HG02943 (cell line): ENCODE results near the gene KRT80.
"Not testable (repeated sequence)": the region's sequence is repeated elsewhere in the genome, so short reads cannot be mapped to it uniquely, and the experiment has no call there.

Experiments
- ATAC-seq: cut with Tn5 transposase; IDR thresholded peaks from one replicate; pipeline ENCODE4 v1.9.1; 2021; ENCODE audit warnings: mild to moderate bottlenecking, low read depth, moderate library complexity; ENCODE audit not compliant: unreplicated experiment

KRT80 gene

DNA sequence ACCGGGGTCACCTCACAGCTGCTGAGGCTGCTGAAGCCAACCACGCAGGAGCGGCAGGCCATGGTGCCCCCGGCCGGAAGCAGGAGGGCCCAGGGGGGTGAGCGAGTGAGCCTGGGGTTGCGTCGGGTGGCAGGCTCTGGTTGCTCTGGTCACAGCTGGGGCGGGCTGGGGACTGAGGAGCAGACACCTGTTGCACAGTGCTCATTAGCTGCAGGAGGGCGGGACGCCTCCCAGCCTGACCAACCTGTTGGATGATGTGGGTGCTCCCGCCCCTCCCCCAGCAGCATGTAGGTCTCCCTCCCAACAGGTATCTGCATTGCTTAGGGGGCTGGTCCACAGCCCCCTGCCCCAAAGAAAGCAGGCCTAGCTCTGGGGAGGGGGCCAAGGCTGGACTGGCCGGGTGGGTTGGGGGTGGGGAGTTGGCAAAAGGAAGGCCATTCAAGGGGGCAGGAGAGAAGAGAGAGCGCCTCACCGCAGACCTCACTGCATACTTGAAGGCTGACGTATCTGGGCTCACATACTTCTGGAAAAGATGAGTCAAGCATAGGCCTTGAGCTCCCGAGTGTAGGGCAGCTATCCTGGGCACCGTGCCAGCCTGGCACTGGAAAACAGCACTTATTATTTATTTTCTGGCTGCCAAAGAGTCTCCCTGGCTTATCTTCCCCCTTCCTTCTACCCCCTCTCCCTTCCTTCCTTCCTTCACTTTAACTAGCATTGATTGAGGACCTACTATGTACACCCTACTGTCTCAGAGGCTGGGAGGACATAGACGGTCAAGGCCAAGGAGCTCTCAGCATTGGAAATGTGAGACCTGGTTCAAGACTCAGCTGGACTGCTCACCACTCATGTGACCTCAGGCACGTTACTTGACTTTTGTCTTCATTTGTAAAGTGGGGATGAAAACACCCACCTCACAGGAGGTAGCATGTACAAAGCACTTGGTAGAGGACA, at the start of gene KRT80:
Gene KRT80, minus strand, starts transcription at position 174 of the 951 bp plus-strand sequence. Its CDS starts 112 bp downstream, at position 62.
- no peak for ATAC-seq

DNA sequence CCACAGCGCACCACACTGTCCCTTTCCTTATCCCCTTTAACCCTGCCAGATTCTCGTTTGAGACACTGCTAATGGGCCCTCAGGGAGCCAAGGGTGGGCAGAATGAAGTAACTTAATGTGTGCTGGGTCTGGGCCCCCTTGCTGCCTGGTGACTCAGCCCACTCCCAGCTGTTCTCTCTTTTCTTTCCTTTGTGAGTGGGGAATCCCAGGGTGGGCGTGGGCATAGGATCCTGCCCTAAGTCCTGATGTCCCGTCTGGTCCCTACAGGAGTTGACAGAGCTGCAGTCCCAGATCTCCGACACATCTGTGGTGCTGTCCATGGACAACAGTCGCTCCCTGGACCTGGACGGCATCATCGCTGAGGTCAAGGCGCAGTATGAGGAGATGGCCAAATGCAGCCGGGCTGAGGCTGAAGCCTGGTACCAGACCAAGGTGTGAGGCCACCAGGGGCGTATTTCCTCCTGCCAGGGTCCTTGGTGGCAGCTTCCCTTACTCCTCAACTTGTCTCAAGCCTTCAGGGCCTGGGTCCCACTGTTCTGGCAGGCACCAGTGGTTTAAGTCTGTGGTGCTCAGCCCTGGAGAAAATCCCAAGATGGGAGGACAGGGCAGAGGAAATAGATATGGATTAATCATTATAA, 49.5 kb upstream of the KRT80 start:
- no peak for ATAC-seq

DNA sequence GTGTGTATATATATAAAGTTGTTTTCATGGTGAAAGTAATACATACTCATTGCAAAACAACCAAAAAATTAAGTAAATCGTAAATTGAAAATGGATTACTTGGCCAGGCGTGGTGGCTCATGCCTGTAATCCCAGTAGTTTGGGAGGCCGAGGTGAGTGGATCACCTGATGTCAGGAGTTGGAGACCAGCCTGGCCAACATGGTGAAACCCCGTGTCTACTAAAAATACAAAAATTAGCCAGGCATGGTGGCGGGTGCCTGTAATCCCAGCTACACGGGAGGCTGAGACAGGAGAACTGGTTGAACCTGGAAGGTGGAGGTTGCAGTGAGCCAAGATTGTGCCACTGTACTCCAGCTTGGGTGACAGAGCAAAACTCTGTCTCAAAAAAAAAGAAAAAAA, 48.4 kb upstream of the KRT80 start:
- not testable (repeated sequence) for ATAC-seq

DNA sequence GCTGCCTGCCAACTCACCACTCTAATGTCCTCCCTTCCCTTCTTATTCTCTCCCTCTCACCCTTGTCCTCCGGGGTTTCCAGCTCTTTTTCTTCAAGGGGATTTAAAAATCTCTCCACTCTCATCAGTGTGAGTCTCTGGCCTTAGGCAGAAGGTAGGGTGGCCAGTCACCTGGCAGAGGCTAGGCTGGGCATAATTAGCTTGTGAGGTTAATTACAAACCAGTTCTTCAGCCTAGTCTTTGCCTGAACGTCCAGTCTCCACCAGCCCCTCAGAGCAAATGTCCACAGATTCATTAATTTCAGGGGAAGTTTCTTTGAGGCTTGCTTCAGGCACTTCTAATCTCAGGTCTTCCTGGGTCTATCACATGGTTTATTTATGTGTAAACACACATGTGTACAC, 48.0 kb upstream of the KRT80 start:
- ATAC-seq, result no peak

DNA sequence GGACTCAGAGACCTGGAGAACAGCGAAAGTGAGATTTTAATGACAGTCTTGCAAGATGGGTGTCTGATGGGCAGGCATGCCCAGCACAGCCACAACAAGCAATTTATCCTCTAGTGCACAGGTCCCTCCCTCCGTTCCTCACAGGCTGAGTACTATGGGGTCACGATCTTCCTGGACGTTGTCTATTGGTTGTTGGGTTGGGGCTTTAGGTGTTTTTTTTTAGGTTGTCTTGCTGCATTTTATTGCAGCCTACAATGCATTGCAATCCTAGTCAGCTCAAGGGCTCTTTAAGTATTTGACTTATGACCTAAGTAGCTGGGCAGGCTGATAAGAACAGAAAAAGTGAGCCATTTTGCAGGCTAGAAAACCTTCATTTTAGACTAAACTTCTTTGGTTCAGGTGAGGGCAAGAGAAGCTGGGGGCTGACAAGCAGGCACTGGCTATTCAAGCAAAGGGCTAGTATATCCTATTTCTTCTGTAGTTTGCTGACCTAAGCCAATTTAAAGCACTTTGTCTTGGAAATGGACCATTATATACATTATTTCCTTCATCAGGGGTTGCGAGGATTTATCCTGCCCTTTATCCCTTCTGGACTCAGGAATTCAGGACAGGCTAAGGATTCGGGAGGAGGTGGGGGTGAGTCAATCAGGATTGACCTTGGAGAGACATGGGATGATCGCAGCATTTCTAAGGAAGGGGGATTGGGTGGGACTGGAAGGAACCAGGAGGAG, 47.3 kb upstream of the KRT80 start:
- no peak for ATAC-seq

DNA sequence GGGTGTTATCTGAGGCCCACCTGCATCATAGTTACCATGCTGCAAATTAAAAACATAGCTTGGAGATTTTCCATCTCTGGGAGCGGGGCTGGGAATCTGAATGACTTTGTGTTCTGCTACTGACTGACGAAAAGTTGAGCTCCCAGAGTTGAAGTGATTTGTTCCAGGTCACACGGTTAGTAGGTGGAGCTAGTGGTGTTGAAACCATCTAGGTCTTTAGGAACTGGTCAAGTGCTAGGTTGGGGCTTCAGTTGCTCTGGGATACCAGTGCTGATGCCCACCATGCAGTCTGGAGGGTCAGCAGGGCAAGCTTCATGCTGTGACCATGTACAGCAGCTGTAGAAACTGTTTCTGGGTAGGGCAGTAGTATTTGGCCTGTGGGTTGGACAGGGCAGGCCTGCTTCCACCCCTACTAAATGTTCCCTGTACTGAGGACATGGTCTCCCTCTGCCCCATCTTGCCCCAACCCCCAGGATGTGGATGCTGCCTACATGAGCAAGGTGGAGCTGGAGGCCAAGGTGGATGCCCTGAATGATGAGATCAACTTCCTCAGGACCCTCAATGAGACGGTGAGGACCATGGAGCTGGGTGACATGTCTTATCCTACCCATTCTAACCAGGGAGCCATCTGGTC, 46.5 kb upstream of the KRT80 start:
- ATAC-seq, result no peak

DNA sequence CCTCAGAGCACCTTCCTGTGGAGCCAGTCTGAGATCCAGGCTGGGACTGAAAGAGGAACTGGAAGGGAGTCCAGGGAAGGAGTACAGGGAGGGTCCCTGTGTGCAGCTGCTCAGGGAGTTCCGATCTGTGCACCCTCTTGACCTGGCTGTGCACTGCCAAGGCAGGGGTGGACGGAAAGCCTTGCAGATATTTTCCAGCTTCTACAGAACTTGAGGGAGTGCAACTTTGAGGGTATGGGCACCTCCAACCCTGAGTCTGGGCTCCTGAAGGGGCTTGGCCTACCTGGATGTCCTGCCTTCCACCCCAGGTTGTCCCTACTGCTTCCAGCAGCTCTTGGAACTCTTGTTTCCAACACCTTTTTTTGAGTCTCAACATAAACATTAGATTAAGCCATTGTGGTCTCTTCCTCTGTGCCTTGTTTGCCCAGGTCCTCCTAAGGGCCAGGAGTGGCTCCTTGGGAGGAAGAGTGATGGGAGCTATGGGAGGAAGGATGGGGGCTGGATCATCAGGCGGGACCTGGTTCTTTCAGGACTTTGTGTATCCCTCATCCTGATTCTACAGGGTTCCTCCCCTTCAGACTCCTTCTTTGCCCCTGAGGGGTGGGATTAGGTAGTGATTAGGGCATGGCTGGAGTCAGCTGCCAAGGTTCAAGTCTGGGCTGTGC, 44.7 kb upstream of the KRT80 start:
- no peak for ATAC-seq

DNA sequence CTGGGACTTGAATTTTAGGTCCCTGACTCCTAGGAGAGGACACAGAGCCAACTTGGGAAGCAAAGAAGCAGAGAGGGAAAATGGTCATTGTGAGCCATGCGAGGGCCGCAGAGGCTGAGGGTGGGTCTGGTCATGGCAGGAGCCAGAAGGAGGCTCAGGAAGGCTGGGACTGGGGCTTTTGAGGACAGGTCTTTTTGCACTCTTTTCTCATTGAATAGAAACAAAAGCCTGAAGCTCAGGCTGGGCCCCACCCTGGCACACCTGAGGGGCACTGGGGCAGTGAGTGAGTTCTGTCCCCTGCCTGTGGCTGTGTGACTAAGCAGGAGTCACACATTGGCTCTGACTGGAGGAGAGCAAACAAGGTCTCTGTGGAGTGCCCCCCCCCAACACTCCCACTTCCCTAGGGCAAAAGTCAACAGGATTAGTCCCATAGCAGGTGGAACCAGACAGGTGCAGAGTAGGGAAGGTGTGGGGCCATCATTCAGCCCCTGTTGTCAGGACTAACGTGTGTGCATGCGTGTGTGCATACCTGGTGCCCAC, 44.1 kb upstream of the KRT80 start:
- no peak for ATAC-seq

DNA sequence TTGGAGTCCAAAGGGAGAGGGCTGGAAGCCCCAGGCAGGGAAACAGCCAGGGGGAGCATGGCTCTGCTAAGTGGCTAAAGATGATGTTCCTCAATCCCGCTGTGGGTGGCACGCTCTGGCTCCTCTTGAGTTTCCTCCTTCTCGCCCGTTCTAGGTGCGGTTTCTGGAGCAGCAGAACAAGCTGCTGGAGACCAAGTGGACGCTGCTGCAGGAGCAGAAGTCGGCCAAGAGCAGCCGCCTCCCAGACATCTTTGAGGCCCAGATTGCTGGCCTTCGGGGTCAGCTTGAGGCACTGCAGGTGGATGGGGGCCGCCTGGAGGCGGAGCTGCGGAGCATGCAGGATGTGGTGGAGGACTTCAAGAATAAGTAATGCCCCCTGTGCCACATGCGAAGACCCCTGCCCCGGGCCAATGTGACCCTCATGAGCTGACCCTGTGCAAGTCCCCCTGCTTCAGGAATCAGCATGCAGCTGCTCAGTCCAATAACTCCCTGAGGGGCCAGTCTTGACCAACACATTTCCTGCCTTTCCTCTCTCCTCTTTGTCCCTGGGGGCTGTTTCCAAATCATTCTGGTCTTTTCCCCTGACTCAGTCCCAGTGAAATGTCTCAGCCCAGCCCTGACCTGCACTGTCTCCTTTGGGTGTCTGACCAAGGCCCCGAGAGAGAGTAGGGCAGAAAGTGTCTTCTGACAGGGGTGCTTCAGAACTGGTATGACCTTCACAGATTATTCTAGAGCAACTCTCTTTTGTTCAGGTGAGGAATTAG, 43.4 kb upstream of the KRT80 start:
- ATAC-seq, result no peak

DNA sequence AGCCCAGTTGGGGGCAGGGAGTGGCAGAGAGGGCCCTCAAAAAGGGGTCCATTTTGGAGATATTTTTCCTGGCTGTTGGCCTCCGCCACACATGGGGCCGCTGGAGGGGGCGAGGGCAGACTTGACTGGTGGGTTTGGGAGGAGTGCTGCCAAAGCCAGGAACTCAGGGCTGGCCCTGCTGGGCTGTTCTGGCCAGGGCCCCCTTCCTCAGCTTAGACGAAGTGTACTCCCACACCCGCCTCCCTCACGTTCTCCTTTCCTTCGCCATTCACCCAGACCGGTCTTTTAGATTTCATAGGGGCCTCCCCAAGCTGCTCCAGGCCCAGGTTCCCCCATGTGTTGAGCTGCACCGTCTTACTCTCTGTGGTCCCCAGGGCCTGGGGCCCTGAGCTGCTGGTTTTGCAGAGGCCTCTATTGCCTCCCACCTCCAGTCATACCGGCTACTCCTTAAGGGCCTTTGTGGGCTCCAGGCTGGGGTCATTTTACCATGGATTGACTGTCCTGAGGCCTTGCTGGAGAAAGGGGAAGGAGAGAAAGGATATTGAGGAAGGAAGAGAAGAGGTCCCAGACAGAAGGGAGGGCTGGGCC, 42.5 kb upstream of the KRT80 start:
- no peak for ATAC-seq

DNA sequence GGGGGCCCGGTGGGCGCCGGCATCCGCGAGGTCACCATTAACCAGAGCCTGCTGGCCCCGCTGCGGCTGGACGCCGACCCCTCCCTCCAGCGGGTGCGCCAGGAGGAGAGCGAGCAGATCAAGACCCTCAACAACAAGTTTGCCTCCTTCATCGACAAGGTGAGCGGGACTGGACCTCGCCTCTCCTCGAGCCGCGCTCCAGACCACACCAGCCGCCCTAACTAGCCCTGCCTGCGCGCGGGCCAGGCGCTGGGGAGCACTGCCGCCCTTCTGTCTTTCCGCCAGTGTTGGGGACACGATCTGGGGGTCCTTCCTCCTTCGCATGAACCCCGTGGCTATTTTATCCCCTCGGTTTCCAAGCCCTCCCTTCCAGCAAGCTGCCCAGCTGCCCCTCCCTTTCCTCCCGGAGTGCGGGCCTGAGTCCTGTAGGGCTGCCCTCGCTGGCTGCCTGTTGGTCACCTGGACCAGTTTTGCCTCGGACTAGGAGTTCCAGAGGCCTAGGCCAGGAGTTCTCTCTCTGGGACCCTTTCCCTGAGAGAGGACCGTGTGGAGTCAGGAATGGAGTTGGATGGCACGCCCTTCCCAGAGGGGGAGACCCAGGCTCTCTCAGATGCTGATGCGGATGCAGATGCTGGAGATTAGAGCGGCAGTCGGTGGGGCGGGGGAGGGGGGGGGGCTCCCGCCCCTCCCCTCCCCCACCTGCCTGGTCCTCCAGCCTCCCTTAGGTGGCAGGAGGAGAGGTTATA, 41.8 kb upstream of the KRT80 start:
- no peak for ATAC-seq

DNA sequence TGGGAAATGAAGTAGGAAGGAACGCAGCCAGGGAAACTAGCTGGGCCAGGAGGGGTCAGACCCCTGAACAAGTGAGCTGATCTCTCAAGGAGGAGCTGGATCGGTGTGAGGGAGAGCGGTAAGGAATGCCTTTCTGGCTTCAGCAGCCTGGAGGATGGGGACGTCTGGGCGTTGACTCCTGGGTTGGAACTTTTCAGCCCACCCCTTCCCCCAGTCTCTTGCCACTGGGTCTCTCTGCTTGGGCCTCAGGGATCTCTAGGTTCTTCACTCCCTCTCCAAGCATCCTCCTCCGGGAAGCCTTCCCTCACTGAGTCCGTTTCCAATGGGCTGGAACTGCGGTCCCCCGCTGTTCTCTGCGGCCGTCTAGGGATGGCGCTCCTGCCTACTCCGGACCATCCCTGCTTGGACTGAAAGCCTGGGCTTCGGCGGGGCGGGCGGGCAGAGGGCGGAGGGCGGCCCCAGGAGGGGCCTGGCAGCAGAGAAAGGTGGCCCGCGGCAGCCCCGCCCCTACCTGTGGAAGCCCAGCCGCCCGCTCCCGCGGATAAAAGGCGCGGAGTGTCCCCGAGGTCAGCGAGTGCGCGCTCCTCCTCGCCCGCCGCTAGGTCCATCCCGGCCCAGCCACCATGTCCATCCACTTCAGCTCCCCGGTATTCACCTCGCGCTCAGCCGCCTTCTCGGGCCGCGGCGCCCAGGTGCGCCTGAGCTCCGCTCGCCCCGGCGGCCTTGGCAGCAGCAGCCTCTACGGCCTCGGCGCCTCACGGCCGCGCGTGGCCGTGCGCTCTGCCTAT, 41.1 kb upstream of the KRT80 start, which contains the start of gene KRT7:
Gene KRT7, plus strand, starts transcription at position 570 of the 788 bp plus-strand sequence. Its CDS starts 54 bp downstream, at position 624.
- no peak for ATAC-seq

DNA sequence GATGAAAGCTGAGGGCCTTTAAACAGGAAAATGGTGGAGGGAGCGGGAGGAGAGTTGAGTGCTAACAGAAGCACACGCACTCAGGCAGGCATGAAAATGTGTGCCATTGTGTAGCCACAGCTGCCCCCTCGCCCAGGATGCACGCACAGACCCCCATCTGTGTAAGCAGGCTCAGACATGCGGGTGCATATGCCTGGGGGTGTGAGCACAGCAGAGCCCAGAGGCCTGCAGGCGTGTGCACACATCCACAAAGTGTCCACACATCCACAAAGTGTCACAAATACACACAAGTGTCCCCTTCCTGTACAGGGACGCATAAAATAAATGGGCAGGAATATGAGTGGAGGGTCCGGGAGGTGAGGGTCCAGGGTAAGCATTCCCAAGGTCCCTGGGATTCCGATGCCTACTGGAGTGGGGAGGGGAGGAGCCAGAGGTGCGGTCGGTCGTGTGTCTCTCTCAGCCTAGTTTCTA, 40.4 kb upstream of the KRT80 start:
- ATAC-seq, result no peak

DNA sequence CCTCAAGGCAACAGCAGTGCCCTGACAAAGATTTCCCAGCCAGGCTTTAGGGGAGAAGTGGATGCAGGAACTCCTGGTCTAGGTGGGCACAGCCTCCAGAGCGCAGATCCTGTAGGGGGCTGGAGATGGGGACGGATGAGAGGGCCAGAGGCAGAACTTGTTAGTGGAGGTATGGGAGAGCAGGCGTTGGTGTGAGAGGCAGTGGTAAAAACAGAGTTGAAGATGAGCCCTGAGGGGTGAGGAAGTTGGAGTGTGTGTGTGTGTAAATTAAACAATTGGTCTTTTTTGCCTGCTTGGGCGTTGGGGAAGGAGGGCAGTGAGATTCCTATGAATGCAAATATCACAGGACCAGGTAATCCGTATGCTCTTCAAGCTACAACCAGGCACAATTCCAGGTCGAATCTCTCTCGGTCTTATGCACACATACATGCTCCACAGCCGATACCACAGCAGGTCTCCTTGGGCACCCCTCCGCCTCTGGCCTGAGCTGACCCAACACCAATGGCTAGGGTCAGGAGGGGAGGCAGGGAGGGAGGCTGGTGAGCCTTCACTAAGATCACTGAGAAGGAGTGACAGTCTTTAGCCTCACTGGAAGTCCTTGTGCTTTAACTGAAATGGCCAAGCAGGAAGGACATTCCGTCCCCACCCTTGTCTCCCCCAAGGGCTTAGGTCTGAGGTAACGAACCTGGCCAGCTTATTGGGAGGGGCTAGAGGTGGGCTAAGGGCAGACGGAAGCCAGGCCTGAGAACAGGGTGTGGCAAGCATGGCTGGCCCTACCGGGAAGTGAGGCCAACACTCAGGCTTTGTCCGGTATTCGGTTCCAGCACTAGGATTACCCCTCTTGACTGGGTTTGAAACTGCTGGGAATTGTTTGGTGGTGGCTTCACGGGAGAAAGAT, 39.7 kb upstream of the KRT80 start:
- ATAC-seq, result no peak

DNA sequence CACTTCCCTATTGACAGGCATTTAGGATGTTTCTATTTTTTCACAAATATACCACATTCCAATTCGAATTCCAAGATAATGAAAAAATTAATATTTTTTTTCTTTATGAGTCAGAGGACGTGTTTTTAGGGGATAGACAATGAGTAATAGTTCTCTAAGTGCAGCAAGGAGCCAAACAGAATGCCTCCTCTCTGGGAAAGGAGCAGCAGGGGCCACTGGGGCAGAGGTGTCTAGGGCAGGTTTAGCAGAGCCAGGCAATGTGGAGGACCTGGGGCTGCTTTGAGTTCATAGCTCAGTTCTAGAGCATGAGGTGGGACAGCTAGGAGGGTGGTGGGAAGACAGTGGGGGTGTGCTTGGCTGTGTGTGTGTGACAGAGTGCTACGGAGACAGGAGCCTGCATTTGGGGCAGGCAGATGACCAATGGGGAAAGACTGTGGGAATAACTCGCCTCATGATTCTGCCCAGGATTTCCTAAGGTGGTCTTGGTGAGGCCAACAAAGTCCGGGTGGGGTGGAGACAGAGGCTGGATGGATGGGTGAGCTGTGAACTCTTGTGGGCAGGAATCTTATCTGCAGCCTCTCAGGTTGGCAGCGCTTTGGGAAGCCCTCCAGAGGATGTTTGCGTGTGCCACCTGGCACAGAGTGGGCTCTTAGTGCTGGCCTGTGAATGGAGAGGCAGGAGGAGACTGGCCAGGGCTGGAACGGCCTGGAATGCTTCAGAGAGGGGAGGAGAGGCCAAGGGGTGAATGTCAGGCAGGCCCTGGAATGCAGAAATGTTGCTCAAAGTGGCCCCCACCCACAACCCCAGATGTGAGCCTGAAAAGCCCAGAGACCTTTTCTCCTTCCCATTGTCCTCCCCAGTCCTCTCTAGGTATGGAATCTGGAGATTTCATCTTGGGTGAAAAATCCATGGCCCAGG, 38.8 kb upstream of the KRT80 start:
- no peak for ATAC-seq
